A549 (cell line): ENCODE measurements around the gene ABCA1.

Experiments
- CBX8 ChIP-seq: fragments of 200-600 bp; sonication (generic); IDR thresholded peaks from 2 replicates; pipeline ENCODE4 v1.6.1; 2016
- CHD4 ChIP-seq: fragments of 200-600 bp; sonication (generic); IDR thresholded peaks from 2 replicates; pipeline ENCODE4 v1.6.1; 2016; ENCODE audit warnings: antibody characterized with exemption, mild to moderate bottlenecking, borderline replicate concordance
- CTCF ChIP-seq: fragments of >200 bp; sonication (Bioruptor Twin); formaldehyde crosslinking; IDR thresholded peaks from 3 replicates; pipeline ENCODE4 v1.5.1; 2016
- E2F6 ChIP-seq: IDR thresholded peaks from 2 replicates; pipeline ENCODE4 v1.6.1; 2012; ENCODE audit warnings: low read depth, borderline replicate concordance
- EP300 ChIP-seq, 2 experiments: fragments of >200 bp; sonication (Bioruptor Twin); formaldehyde crosslinking; IDR thresholded peaks; 2 replicates in 1 of 2; 3 replicates in 1 of 2; pipeline ENCODE4 v1.6.1; 2016 to 2017
- HES2 ChIP-seq: fragments of >200 bp; sonication (Bioruptor Twin); formaldehyde crosslinking; IDR thresholded peaks from 2 replicates; pipeline ENCODE4 v1.6.1; 2016
- HOXB13 ChIP-seq: fragments of 250-450 bp; sonication (Bioruptor Pico); IDR thresholded peaks from 2 replicates; pipeline ENCODE4 v1.5.0; 2020; ENCODE audit warnings: low read depth, mild to moderate bottlenecking, moderate library complexity
- KDM1A ChIP-seq: fragments of 200-600 bp; sonication (generic); IDR thresholded peaks from 2 replicates; pipeline ENCODE4 v1.6.1; 2016; ENCODE audit warnings: low read depth, mild to moderate bottlenecking
- MAFK ChIP-seq: fragments of 450-650 bp; IDR thresholded peaks from 2 replicates; pipeline ENCODE4 v1.6.1; 2014; ENCODE audit not compliant: partially characterized antibody
- POLR2AphosphoS2 ChIP-seq: conservative IDR thresholded peaks from 2 replicates; pipeline ENCODE4 v1.6.1; 2012; ENCODE audit warnings: low read length, improper control_type of control experiment, inconsistent platforms
- RAD21 ChIP-seq, 2 experiments: fragments of >200 bp in 1 of 2; sonication (Bioruptor Twin) in 1 of 2; formaldehyde crosslinking in 1 of 2; IDR thresholded peaks in 1 of 2; conservative IDR thresholded peaks in 1 of 2; 2 replicates in 1 of 2; 3 replicates in 1 of 2; pipeline ENCODE4 v1.6.1; 2012 to 2018; ENCODE audit warnings: inconsistent platforms in 1 of 2
- RFX5 ChIP-seq: fragments of 450-650 bp; IDR thresholded peaks from 2 replicates; pipeline ENCODE4 v1.7.1; 2014; ENCODE audit warnings: antibody characterized with exemption, mild to moderate bottlenecking, moderate library complexity
- SMC3 ChIP-seq: fragments of >200 bp; sonication (Bioruptor Twin); formaldehyde crosslinking; IDR thresholded peaks from 3 replicates; pipeline ENCODE4 v1.6.1; 2018; ENCODE audit warnings: inconsistent platforms

GRCh38 chr9:104892701-104893100 is 35.3 kb downstream of the ABCA1 start:
- no peak for TF ChIP-seq HES2
- TF ChIP-seq POLR2AphosphoS2 = no peak
- no peak for TF ChIP-seq RAD21 (conservative IDR thresholded peaks at IDR 0.05 in 1 of 2, IDR thresholded peaks at IDR 0.05 in 1 of 2)
- no peak for TF ChIP-seq HOXB13
- TF ChIP-seq CTCF = no peak
- TF ChIP-seq CBX8 = no peak
- TF ChIP-seq KDM1A = no peak
- no peak for TF ChIP-seq MAFK
- TF ChIP-seq SMC3 = no peak
- no peak for TF ChIP-seq RFX5
- no peak for TF ChIP-seq EP300 (IDR thresholded peaks at IDR 0.05)
- no peak for TF ChIP-seq E2F6
- no peak for TF ChIP-seq CHD4
